Uterus (tissue), 2 donors: ENCODE measurements around the gene RAB6A.

Source experiments
- POLR2A ChIP-seq, 2 donors: fragments of 450-650 bp; IDR thresholded peaks; one replicate each; pipeline ENCODE4 v1.6.1; 2016; ENCODE audit warnings: antibody characterized with exemption in 2 of 2, mild to moderate bottlenecking in 1 of 2, moderate library complexity in 1 of 2
- TF ChIP-seq, protein P1 (sequence below), 4 experiments: fragments of 200-600 bp in 2 of 4; fragments of 450-650 bp in 2 of 4; sonication (generic) in 2 of 4; IDR thresholded peaks; one replicate each; pipeline ENCODE4 v1.5.1; 2016 to 2019; ENCODE audit warnings: antibody characterized with exemption in 4 of 4, mild to moderate bottlenecking in 2 of 4, moderate library complexity in 1 of 4

DNA sequence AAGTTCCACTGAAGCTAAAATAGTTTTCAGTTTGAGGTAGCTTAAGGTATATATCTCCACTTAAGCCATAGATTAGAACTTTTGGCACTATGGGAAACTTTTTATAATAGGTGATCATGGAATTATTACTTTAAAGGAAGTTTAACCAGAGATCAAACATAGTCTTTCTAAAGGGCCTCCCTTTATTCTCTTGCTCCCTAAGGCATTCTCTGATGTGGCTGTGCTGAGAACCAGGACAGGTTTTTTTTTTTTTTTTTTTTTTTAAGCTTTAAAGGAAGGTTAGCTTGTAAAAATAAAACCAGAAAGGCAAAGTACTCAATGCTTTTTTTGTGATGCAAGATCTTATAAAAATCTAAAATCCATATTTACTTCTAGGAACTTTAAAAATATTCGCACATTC is 23.9 kb upstream of the RAB6A start:
- TF ChIP-seq, protein P1, sequence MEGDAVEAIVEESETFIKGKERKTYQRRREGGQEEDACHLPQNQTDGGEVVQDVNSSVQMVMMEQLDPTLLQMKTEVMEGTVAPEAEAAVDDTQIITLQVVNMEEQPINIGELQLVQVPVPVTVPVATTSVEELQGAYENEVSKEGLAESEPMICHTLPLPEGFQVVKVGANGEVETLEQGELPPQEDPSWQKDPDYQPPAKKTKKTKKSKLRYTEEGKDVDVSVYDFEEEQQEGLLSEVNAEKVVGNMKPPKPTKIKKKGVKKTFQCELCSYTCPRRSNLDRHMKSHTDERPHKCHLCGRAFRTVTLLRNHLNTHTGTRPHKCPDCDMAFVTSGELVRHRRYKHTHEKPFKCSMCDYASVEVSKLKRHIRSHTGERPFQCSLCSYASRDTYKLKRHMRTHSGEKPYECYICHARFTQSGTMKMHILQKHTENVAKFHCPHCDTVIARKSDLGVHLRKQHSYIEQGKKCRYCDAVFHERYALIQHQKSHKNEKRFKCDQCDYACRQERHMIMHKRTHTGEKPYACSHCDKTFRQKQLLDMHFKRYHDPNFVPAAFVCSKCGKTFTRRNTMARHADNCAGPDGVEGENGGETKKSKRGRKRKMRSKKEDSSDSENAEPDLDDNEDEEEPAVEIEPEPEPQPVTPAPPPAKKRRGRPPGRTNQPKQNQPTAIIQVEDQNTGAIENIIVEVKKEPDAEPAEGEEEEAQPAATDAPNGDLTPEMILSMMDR (IDR thresholded peaks at IDR 0.05), result no peak
- TF ChIP-seq POLR2A (IDR thresholded peaks at IDR 0.05), result no peak
